GM21423 (cell line): Measurements from ENCODE around the gene HAGHL.
"Not testable (repeated sequence)": the region's sequence is repeated elsewhere in the genome, so short reads cannot be mapped to it uniquely, and the experiment has no call there.

Experiments
- ATAC-seq: cut with Tn5 transposase; IDR thresholded peaks from one replicate; pipeline ENCODE4 v1.9.1; 2021; ENCODE audit warnings: mild to moderate bottlenecking, moderate library complexity; ENCODE audit not compliant: unreplicated experiment

HAGHL gene

GRCh38 chr16:733382-734207 lies 6.7 kb downstream of the HAGHL start:
- ATAC-seq, result no peak

GRCh38 chr16:734208-734980 lies 7.5 kb downstream of the HAGHL start:
- ATAC-seq, result no peak

GRCh38 chr16:734981-735881 lies 8.3 kb downstream of the HAGHL start:
- no peak for ATAC-seq

GRCh38 chr16:735982-736453 lies 9.1 kb downstream of the HAGHL start:
- no peak for ATAC-seq

GRCh38 chr16:736936-737481 lies 10.1 kb downstream of the HAGHL start:
- ATAC-seq, result no peak

GRCh38 chr16:739560-740458 lies 12.9 kb downstream of the HAGHL start:
- ATAC-seq, result no peak

GRCh38 chr16:740459-740763 lies 13.5 kb downstream of the HAGHL start:
- peak; percentile 10 for ATAC-seq

- peak; percentile 80 for ATAC-seq
These were observed 14.0 kb downstream of the HAGHL start, which contains the start of gene CIAO3 for GRCh38 chr16:740764-741505. CIAO3 (minus strand) TSS chr16:740997; CDS start chr16:740985, 12 bp downstream.

GRCh38 chr16:741986-742629 lies 15.2 kb downstream of the HAGHL start:
- no peak for ATAC-seq

- ATAC-seq, result not testable (repeated sequence)
These were observed 16.0 kb downstream of the HAGHL start for GRCh38 chr16:742894-743293.

- no peak for ATAC-seq
These were observed 17.0 kb downstream of the HAGHL start for GRCh38 chr16:743794-744500.

- no peak for ATAC-seq
These were observed 18.8 kb downstream of the HAGHL start for GRCh38 chr16:745739-746138.

GRCh38 chr16:746637-747036 lies 19.7 kb downstream of the HAGHL start:
- no peak for ATAC-seq

GRCh38 chr16:747978-748746 lies 21.3 kb downstream of the HAGHL start:
- no peak for ATAC-seq

- ATAC-seq, result no peak
These were observed 22.1 kb downstream of the HAGHL start for GRCh38 chr16:749010-749409.

- ATAC-seq, result no peak
These were observed 23.6 kb downstream of the HAGHL start for GRCh38 chr16:750485-750884.
